ENCODE data around the gene TOLLIP. TPM values are rescaled to one million over a fixed set of nuclear protein-coding genes. Genes with fewer than 3 reads are reported as not detected.

Gene TOLLIP
- total and polyA plus RNA-seq, 12 donors = 19.0 to 53.6 (median 42.6) TPM

DNA sequence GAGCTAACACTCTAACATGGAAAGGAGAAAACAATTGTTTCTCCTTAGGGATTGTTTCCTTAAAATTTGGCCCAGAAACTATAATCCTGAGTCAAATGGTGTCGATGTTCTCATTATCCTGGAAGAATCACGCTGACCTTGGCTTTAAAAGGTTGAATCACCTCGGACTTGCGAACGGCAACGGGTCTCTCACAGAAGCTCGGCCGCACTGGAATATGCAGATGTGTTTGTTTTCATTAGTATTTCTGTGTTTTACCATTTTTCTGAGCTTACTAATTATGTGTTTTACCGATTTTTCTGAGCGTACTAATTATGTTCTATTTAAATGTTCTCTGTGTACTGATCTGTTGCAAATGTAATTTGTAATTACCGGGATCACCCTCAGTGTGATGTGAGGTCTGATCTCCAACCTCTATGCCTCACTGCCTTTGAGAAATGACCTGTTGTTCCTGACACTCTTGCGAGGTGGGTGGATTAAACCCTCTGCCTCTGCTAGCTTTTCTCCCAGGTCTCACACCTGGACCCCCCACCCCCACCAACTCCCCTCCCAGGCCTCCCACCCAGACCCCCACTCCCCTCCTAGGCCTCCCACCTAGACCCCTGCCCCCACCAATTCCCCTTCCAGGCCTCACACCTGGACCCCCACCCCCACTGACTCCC is 42.0 kb upstream of the TOLLIP start:
- H3K27ac ChIP-seq = no peak overlapping the region
- no peaks in the 10 kb centered on the region for H3K9me3 ChIP-seq
- intact Hi-C loops (cut with DNase I) = no loop called here
- H3K36me3 ChIP-seq = no peaks in the 10 kb centered on the region
- no peak for TF ChIP-seq CTCF (IDR thresholded peaks at IDR 0.05)
- 72 to 76% methylated on average over 12 of the region's 12 CpGs for WGBS, 2 donors
- peaks cover 0 to 32% (median 8%) of the 10 kb centered on the region in 7 donors for H3K27me3 ChIP-seq
- no peak overlapping the region for H3K4me3 ChIP-seq
- H3K4me1 ChIP-seq = no peaks in the 10 kb centered on the region
- no peak for DNase-seq
- ATAC-seq = no peak

DNA sequence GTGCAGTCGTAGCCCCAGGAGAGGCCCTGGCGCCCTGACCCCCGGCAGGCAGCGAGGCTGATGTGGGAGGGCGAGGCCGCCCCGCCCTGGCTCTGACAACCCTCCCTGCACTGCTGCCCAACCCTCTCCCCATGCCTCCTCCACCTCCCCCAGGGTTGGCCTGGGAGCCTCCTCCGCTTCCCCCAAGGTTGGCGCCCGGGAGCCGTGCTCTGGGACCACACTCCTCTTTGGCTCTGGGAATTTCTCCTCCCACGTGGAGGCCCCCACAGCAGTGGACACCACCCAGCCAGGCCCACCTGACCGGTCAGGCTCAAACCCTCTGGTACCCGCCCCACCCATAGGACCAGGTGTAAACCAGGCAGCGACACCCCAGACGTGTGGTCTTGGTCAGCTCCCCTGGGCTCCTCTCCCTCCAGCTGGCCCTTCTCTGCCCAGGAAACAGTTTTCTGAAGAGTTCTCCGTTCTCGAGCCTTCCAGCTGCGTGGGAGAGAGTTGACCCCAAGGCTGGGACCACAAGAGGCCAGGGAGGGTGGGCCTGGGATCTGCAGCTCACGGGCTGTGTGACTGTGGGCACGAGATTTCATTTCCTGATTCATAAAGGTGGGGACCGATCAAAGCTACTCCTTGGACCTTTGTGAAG is 40.8 kb upstream of the TOLLIP start:
- Histone ChIP-seq H3K27ac (no peak overlapping the region), H3K4me1 (no peaks in the 10 kb centered on the region), H3K36me3 (no peaks in the 10 kb centered on the region), H3K9me3 (no peaks in the 10 kb centered on the region), H3K4me3 (no peak overlapping the region), H3K27me3 (peaks cover 0 to 32% (median 8%) of the 10 kb centered on the region in 7 donors)
- 63 to 68% methylated on average over 22 of the region's 22 CpGs for WGBS, 2 donors
- ATAC-seq (peak in 2 of 8 donors; percentile 23 to 28), DNase-seq (no peak)
- intact Hi-C loops (cut with DNase I) = no loop called here
- no peak for TF ChIP-seq CTCF (IDR thresholded peaks at IDR 0.05)

GRCh38 chr11:1349327-1350041 is 40.1 kb upstream of the TOLLIP start:
- intact Hi-C loops (cut with DNase I) = no loop called here
- H3K27ac ChIP-seq = no peak overlapping the region
- H3K27me3 ChIP-seq = peaks cover 0 to 32% (median 8%) of the 10 kb centered on the region in 7 donors
- TF ChIP-seq CTCF (IDR thresholded peaks at IDR 0.05) = no peak
- no peaks in the 10 kb centered on the region for H3K4me1 ChIP-seq
- H3K4me3 ChIP-seq = no peak overlapping the region
- WGBS, 2 donors = 74 to 75% methylated on average over 29 of the region's 29 CpGs
- no peaks in the 10 kb centered on the region for H3K9me3 ChIP-seq
- no peaks in the 10 kb centered on the region for H3K36me3 ChIP-seq
- no peak for DNase-seq
- no peak for ATAC-seq

DNA sequence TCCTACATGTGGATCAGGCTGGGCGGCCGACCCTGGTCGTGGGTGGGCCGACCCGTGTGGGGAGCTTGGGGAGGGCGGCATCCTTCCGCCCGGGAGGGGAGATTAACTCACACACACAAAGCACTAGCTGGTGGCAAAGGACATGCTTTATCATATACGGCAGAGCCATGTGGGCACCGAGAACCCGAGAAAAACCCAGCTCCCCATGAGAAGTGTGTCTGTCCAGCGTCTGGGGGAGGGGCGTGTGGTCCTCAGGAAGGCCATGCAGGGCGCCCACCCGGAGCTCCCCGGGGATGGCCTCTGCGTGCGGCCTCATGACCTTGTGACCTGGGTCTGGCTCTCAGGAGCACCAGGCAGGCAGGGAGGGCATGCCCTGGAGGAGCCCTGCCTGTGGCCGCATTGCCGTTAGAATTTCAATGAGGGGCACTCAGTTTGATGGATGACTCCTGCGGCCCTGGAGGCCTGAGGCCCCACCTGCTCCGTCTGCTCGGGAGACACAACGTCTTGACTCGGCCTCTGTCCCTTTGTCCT is 39.4 kb upstream of the TOLLIP start:
- ATAC-seq (no peak), DNase-seq (no peak)
- H3K36me3 ChIP-seq = no peaks in the 10 kb centered on the region
- no peak overlapping the region for H3K4me3 ChIP-seq
- no peaks in the 10 kb centered on the region for H3K9me3 ChIP-seq
- peaks cover 0 to 26% (median 8%) of the 10 kb centered on the region in 7 donors for H3K27me3 ChIP-seq
- TF ChIP-seq CTCF (IDR thresholded peaks at IDR 0.05) = no peak
- H3K4me1 ChIP-seq = no peaks in the 10 kb centered on the region
- intact Hi-C loops (cut with DNase I) = no loop called here
- H3K27ac ChIP-seq = no peak overlapping the region
- 49 to 53% methylated on average over 25 of the region's 25 CpGs for WGBS, 2 donors
